ENCODE data around the gene KRTAP9-1. TPM values are rescaled to one million over a fixed set of nuclear protein-coding genes. Genes with fewer than 3 reads are reported as not detected.

The KRTAP9-1 gene
- polyA plus RNA-seq, 3 donors = not detected

DNA sequence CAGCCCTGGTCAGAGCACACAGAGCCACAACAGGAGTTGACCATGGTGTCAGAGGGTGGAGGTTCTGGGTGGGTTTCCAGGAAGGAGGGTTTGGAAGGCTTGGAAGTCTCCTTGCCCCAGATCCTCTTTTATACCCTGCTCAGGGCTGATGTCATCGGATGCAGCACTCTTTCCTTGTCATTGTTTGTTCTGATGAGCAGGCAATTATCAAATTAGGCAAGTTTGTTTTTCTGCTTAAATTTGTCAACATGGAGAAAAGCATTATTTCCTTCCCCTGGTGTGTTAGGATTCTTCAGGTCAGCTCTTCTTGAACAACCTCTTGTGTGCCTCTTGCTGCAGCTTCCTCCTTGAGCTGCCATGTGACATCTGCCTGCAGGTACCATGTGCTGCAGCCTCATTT lies 29.0 kb upstream of the KRTAP9-1 start, which contains the start of gene KRTAP4-4:
Gene KRTAP4-4, minus strand, starts transcription at position 101 of the 400 bp plus-strand sequence. Its CDS starts 57 bp downstream, at position 44.
- H3K9ac ChIP-seq (ENCODE audit: insufficient read depth, low read length, poor library complexity, severe bottlenecking) = no peak within 1 kb of the TSS
- H3K27me3 ChIP-seq (ENCODE audit: control insufficient read depth in 2 of 2, insufficient read depth in 2 of 2, low read length in 2 of 2) = no peaks in the 10 kb centered on the region
- no peak within 1 kb of the TSS for H3K27ac ChIP-seq (ENCODE audit: low read depth in 1 of 2, low read length in 2 of 2)
- no peaks in the 10 kb centered on the region for H3K4me1 ChIP-seq (ENCODE audit: control insufficient read depth in 1 of 2, insufficient read depth in 2 of 2, low read length in 2 of 2)
- no peaks in the 10 kb centered on the region for H4K20me1 ChIP-seq (ENCODE audit: insufficient read depth, low read length)
- Mint-ChIP-seq H3K4me1 (no peaks in the 10 kb centered on the region), H3K27ac (no peak within 1 kb of the TSS), H3K4me3 (no peak within 1 kb of the TSS), H3K9me3 (peaks cover 0 to 2% (median 0%) of the 10 kb centered on the region in 7 donors), H3K36me3 (no peaks in the 10 kb centered on the region), H3K27me3 (ENCODE audit: low read depth in 3 of 3) (peaks cover 0 to 4% (median 4%) of the 10 kb centered on the region in 3 donors)
- WGBS (ENCODE audit: insufficient coverage) = no CpG with 5 or more reads among the region's 1 CpG
- H3K4me3 ChIP-seq (replicated peaks in 1 of 3; ENCODE audit: low read depth in 2 of 3, low read length in 3 of 3) = no peak within 1 kb of the TSS
- intact Hi-C loops (cut with micrococcal nuclease) = no loop called here
- TF ChIP-seq, protein P1, sequence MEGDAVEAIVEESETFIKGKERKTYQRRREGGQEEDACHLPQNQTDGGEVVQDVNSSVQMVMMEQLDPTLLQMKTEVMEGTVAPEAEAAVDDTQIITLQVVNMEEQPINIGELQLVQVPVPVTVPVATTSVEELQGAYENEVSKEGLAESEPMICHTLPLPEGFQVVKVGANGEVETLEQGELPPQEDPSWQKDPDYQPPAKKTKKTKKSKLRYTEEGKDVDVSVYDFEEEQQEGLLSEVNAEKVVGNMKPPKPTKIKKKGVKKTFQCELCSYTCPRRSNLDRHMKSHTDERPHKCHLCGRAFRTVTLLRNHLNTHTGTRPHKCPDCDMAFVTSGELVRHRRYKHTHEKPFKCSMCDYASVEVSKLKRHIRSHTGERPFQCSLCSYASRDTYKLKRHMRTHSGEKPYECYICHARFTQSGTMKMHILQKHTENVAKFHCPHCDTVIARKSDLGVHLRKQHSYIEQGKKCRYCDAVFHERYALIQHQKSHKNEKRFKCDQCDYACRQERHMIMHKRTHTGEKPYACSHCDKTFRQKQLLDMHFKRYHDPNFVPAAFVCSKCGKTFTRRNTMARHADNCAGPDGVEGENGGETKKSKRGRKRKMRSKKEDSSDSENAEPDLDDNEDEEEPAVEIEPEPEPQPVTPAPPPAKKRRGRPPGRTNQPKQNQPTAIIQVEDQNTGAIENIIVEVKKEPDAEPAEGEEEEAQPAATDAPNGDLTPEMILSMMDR (IDR thresholded peaks at IDR 0.05) = no peak
- no peaks in the 10 kb centered on the region for H3K79me2 ChIP-seq (ENCODE audit: insufficient read depth, low read length)
- H3K9me3 ChIP-seq (replicated peaks in 1 of 2; ENCODE audit: control insufficient read depth in 1 of 2, insufficient read depth in 1 of 2, low read length in 2 of 2) = no peaks in the 10 kb centered on the region
- no peak within 1 kb of the TSS for H3K4me2 ChIP-seq (replicated peaks; ENCODE audit: extremely low read depth, low read length, poor library complexity, severe bottlenecking)
- DNase-seq = no peak
- H2AFZ ChIP-seq (ENCODE audit: insufficient read depth, low read depth, low read length, poor library complexity, severe bottlenecking) = no peak within 1 kb of the TSS
- H3K36me3 ChIP-seq (replicated peaks in 1 of 2; ENCODE audit: control insufficient read depth in 1 of 2, insufficient read depth in 2 of 2, low read length in 2 of 2) = no peaks in the 10 kb centered on the region

DNA sequence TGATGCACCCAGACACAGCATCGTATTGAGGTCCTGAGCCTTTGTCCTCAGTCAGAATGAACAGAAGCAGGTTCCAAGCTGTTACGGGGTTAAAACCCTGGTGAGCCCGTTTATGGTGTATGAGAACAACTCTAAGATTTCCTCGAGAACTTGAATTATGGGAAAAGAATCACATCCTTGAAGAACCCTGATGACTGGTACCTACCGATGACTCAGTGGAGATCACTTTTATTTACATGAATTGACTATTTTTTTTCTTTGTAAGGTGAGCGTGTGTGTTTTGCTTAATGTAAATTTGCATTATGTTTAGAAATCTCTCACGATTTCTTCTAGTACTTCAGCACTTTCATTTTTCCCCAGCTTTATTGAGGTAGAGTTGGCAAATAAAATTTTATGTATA lies 25.9 kb upstream of the KRTAP9-1 start:
- Histone ChIP-seq H3K4me3 (replicated peaks in 1 of 3; ENCODE audit: low read depth in 2 of 3, low read length in 3 of 3) (no peak overlapping the region), H3K4me2 (replicated peaks; ENCODE audit: extremely low read depth, low read length, poor library complexity, severe bottlenecking) (no peak overlapping the region), H3K27ac (ENCODE audit: low read depth in 1 of 2, low read length in 2 of 2) (no peak overlapping the region), H4K20me1 (ENCODE audit: insufficient read depth, low read length) (no peaks in the 10 kb centered on the region), H3K9ac (ENCODE audit: insufficient read depth, low read length, poor library complexity, severe bottlenecking) (no peak overlapping the region), H3K9me3 (replicated peaks in 1 of 2; ENCODE audit: control insufficient read depth in 1 of 2, insufficient read depth in 1 of 2, low read length in 2 of 2) (no peaks in the 10 kb centered on the region), H2AFZ (ENCODE audit: insufficient read depth, low read depth, low read length, poor library complexity, severe bottlenecking) (no peak overlapping the region), H3K27me3 (ENCODE audit: control insufficient read depth in 2 of 2, insufficient read depth in 2 of 2, low read length in 2 of 2) (no peaks in the 10 kb centered on the region), H3K4me1 (ENCODE audit: control insufficient read depth in 1 of 2, insufficient read depth in 2 of 2, low read length in 2 of 2) (no peaks in the 10 kb centered on the region), H3K36me3 (replicated peaks in 1 of 2; ENCODE audit: control insufficient read depth in 1 of 2, insufficient read depth in 2 of 2, low read length in 2 of 2) (no peaks in the 10 kb centered on the region), H3K79me2 (ENCODE audit: insufficient read depth, low read length) (no peaks in the 10 kb centered on the region)
- Mint-ChIP-seq H3K9me3 (peaks cover 0 to 2% (median 0%) of the 10 kb centered on the region in 7 donors), H3K4me1 (no peaks in the 10 kb centered on the region), H3K27ac (no peak overlapping the region), H3K36me3 (no peaks in the 10 kb centered on the region), H3K4me3 (no peak overlapping the region), H3K27me3 (ENCODE audit: low read depth in 3 of 3) (peaks cover 2 to 4% (median 2%) of the 10 kb centered on the region in 3 donors)
- TF ChIP-seq, protein P1 (IDR thresholded peaks at IDR 0.05) = no peak
- 86% methylated on average over 4 of the region's 7 CpGs for WGBS (ENCODE audit: insufficient coverage)
- intact Hi-C loops (cut with micrococcal nuclease) = no loop called here
- no peak for DNase-seq

All from CD14-positive monocyte (primary cell).